GM12874 (cell line): ENCODE measurements around the gene CDH22.

Experiments
- CTCF ChIP-seq: IDR thresholded peaks from 2 replicates; pipeline ENCODE4 v1.5.1; 2011; ENCODE audit warnings: low read depth, mild to moderate bottlenecking, control low read depth, low read length, moderate library complexity; ENCODE audit not compliant: insufficient read depth

The CDH22 gene

DNA sequence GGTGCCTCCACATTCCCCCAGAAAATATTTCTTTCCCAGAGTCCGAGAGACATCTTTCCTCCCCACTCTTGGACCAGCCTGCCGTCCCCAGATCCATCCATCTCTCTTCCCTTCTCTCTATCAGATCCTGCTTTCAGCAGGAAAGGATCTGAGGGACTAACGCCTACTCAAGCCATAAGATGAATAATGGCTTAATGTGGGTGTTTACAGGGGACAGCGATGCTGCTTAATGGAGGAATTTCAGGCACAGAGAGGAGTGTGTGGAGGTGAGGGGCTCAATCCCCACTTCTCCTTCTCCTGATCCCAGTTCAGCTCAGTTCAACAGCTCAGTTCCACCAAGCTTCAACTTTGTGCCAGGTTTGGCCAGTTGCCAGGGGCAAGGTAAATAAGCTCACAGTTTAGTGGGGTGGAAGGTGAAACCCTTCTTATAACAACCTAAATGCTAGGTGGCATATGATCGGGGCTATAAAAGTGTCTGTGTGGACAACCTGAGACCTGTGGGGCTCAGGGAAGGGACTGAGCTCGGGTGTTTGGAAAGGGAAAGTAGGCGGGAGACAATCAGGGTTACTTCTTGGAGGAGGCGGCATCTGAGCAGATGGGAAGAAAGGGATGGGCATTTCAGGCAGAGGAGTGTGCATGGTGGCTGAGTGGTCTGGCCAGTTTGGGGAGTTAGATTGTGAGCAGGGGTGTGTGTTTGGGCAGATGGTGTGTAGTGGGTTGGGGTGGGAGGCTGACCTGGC lies 55.8 kb downstream of the CDH22 start:
- no peak for TF ChIP-seq CTCF

- no peak for TF ChIP-seq CTCF
These were observed 57.1 kb downstream of the CDH22 start for GRCh38 chr20:46251211-46251673.

GRCh38 chr20:46250772-46251171 lies 57.5 kb downstream of the CDH22 start:
- TF ChIP-seq CTCF = no peak

DNA sequence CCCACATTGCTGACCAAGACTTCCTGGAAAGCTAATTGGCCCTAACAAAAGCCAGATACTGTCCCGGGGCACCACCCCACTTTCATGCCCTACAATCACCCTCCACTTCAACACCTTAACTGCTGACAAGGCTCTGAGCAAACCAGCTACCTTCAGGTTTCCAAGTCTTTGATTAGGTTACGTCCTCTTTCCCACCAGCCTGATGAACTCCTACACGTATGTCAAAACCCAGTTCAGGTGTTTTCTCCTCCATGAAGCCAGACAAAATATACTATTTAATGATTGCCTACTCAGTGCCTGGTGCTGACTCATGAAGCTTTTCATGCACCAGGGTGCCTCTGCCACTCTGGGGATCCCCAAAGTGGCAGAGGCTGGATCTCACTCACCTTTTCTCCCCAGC lies 58.6 kb downstream of the CDH22 start:
- no peak for TF ChIP-seq CTCF

GRCh38 chr20:46246559-46246958 lies 61.7 kb downstream of the CDH22 start:
- no peak for TF ChIP-seq CTCF

DNA sequence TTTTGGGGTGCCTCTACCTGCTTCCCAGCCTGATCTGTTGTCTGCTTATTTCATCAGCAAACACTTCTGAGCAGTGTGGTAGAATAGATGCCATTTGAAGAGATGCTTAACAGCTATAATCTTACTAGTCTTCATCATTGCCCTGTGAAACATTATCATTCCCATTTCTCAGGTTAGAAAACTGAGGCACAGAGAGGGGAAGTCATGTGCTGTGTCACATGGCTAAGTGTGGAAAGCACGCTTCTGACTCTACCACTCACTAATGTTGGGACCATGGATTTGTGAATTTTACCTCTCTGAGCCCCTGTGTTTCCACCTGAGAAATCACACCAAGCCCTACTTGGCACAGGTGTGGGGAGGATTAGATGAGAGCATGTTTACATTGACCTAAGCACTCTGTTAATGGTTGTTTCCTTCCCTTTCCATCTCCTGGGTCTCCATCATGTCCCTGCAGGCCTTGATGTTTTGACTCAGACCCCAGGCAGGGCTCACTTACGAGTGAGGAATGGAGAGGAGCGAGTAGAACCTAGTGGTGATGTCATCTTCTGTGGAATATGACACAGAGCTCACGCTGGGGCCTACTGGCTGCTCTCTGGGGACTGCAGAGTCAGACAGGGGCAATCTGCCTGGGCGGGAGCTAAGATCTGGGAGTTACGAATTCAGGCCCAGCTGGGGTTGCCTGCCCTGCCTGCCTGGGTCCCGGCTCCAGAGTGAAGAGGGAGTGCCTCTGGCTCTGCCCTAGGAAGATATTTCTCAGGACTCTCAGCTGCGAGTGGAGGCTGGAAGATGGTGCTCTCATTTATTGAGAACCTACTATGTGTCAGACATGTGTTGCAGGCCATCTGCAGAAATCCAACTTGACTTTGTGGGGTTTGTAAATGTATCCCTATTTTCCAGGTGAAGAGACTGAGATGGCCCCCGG lies 64.3 kb downstream of the CDH22 start:
- no peak for TF ChIP-seq CTCF

DNA sequence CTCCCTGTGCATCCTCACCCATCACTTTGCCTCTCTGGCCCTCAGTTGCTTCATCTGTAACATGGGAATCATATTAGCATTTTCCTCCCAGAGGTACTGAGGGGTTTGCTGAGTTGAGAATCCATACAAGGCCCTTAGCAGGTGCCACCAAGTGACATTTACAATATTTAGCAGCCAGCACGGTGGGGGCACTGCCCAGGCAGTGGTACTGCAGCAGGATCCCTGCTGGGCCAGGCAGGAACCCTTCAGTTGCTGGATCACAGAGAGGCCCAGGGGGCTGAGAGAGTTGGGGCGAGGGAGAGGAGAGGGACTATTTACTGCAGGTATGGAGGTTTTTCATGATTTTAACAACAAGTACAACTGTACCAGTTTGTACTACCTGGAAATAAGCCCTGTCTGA lies 65.9 kb downstream of the CDH22 start:
- TF ChIP-seq CTCF = no peak
